GM19023 (cell line): ENCODE measurements around the gene EBI3.
"Not testable (repeated sequence)": the region's sequence is repeated elsewhere in the genome, so short reads cannot be mapped to it uniquely, and the experiment has no call there.

Experiments used
- ATAC-seq: cut with Tn5 transposase; IDR thresholded peaks from one replicate; pipeline ENCODE4 v1.9.1; 2021; ENCODE audit warnings: mild to moderate bottlenecking, moderate library complexity; ENCODE audit not compliant: unreplicated experiment

The EBI3 gene

DNA sequence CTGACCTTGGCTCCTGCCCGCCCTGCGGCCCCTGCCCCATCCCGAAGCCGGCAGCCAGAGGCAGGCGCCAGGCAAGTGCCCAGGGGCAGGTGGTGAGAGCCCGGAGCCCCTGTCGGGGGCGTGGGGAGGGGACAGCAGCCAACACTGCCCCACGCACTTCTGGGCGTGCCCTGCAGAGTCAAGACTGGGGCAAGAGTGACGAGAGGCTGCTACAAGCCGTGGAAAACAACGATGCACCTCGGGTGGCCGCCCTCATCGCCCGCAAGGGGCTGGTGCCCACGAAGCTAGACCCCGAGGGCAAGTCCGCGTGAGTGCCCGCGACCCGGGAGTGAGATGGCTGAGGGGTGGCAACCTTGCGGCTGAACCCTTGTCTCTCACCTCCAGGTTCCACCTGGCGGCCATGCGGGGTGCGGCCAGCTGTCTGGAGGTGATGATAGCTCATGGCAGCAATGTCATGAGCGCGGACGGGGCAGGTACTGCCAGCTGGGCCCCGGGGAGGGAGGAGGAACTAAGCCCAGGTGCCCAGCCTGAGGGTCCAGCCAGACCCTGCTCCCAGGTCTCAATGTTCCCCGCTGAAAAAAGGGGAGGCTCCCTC is 29.5 kb upstream of the EBI3 start:
- ATAC-seq: no peak

DNA sequence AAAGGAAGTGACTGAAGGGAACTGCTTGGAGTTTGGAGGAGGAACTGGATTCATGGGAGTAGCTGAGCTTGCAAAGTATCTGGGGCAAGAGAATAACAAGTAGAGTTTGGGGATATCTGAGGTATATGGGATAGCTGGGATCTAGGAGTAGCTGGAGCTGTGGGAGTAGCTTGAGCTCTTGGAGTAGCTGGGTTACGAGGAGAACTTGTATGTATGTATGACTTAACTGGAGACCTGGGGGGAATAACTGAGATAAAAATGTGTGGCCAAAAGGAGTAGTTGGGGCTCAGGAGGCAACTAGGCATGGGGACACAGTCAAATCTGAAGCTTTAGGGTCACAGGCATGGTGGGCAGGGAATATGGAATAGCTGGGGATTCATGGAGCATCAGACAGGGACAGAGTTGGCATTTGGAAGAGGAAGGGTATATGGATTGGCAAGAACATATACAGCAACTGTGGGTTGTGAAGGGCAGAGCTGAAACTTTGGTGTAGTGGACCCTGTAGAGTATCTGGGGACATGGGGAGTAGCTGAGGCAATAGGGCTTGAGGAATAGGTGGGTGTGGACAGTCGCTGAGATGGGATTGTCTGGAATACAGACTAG is 28.3 kb upstream of the EBI3 start:
- no peak for ATAC-seq

DNA sequence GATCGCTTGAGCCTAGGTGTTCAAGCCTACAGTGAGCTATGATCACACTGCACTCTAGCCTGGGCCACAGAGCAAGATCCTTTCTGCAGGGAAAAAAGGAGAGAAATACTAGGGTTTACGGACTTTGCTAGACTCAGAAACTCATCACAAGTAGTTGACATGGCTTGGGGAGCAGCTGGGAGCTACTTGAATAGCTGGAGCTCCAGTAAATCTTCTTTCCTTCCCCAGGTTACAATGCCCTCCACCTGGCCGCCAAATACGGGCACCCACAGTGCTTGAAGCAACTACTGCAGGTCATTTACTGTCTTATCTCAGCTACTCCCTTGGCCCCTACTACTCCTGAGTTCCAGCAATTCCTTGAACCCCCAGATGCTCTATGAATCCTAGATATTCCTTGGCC is 27.5 kb upstream of the EBI3 start:
- ATAC-seq: no peak

DNA sequence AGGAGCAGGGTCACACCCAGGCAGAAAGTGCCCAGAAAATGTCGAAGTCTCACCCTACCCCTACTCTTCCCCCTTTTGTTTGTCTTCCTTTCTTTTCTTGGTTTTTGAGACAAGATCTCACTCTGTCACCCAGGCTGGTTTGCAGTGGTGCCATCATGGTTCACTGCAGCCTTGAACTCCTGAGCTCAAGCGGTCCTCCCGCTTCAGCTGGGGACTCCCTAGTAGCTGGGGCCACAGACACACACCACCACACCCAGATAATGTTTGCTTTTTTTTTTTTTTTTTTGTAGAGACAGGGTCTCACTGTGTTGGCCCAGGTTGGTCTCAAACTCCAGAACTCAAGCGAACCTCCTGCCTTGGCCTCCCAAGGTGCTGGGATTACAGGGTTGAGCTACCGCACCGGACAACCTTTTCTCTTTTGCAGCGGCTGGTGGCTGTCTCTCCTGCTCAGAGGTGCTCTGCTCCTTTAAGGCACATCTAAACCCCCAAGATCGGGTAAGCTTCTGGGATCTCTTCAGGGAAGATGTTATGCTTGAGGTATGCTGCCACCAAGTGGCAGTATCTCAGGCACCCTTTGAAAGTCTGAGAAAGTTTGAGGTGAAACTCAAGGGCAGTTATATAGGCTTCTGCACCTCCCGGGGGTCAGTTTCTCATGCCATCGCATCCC is 22.4 kb upstream of the EBI3 start:
- no peak for ATAC-seq

DNA sequence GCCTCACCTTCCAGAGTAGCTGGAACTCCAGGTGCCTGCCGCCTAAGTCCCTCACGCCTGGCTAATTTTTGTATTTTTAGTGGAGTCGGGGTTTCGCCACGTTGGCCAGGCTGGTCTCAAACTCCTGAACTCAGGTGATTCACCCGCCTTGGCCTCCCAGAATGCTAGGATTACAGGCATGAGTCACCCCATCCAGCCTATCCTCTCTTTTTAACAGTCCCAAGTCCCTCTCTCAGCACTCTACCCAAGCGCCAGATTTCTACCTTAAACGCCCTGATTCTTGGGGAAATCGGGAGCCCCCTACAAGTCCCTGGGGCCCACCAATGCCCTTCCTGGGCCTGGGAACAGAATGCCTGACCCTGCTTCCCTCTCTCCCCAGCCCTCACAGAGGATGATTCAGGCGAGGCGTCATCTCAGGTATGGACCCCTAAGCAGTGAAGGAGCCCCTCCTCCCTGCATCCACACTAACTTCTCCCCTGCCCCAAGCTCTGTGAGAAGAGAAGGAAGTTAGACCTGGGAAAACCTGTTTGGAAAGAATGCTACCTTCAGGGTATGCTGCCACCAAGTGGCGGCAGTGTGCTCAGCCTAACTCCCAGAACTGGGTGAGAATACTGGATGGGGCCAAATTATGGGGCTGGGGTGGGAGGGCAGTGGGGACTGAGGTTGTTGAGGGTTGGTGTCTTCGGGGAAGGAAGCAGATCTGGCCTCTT is 20.8 kb upstream of the EBI3 start:
- no peak for ATAC-seq

DNA sequence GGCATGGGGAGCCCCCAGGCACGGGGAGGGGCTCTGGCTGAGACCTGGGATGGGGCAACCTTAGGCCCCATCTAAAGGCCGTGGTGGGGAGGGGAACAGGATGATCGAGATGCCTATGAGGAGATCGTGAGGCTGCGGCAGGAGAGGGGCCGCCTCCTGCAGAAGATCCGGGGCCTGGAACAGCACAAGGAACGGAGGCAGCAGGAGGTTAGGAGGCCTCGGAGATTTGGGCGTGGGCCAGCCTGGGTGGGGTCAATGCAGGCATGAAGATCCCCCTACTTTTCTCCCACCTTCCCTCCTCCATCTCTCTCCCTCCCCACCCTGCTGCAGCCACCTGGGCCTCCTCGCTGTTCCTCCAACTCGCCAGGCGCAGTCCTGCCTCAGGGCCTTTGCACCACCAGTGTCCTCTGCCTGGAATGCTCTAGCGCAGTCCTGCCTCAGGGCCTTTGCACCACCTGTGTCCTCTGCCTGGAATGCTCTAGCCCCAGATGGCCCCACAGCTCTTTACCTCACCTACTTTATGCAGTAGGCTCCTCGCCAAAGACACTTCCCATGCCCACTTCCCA is 19.1 kb upstream of the EBI3 start:
- no peak for ATAC-seq

DNA sequence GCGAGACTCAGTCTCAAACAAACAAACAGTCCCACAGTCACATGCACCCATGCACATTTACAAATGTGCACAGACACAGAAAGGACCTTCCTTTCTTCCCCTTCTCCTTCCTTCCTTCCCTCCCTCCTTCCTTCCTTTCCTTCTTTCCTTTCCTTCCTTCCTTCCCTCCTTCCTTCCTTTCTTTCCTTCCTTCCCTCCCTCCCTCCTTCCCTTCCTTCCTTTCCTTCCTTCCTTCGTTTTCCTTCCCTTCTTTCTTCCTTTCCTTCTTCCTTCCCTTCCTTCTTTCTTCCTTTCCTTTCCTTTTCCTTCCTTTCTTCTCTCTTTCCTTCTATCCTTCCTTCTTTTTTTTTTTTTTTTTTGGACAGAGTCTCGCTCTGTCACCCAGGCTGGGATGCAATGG is 16.2 kb upstream of the EBI3 start:
- ATAC-seq: no peak

DNA sequence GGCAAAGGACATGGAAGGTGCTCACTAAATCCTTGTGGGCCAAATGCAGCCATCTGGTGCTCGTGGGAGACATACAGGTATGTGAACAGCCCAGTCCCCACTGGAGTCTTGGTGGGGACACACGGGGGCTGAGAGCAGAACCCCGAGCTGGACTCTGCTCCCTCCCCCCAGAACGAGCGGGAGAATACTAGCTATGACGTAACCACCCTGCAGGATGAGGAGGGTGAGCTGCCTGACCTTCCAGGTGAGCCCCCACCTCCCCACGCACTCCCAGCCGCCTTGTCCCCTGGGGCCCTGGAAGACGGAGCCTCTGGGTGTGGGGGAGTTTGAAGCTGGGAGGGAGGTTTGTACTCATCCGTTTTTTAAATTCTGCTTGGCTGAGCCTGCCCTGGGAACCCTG is 13.5 kb upstream of the EBI3 start:
- no peak for ATAC-seq

DNA sequence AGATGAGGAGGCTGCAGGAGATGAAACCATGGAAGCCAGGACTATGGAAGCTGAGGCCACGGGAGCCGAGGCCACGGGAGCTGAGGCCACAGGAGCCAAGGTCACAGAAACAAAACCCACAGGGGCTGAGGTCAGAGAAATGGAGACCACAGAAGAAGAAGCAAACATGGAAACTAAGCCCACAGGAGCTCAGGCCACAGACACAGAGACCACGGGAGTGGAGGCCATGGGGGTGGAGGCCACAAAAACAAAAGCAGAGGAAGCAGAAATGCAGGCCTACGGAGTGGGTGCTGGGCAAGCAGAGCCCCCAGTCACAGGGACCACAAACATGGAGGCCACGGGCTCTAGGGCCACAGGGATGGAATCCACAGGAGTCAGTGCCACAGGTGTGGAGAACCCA is 12.5 kb upstream of the EBI3 start:
- ATAC-seq: no peak

DNA sequence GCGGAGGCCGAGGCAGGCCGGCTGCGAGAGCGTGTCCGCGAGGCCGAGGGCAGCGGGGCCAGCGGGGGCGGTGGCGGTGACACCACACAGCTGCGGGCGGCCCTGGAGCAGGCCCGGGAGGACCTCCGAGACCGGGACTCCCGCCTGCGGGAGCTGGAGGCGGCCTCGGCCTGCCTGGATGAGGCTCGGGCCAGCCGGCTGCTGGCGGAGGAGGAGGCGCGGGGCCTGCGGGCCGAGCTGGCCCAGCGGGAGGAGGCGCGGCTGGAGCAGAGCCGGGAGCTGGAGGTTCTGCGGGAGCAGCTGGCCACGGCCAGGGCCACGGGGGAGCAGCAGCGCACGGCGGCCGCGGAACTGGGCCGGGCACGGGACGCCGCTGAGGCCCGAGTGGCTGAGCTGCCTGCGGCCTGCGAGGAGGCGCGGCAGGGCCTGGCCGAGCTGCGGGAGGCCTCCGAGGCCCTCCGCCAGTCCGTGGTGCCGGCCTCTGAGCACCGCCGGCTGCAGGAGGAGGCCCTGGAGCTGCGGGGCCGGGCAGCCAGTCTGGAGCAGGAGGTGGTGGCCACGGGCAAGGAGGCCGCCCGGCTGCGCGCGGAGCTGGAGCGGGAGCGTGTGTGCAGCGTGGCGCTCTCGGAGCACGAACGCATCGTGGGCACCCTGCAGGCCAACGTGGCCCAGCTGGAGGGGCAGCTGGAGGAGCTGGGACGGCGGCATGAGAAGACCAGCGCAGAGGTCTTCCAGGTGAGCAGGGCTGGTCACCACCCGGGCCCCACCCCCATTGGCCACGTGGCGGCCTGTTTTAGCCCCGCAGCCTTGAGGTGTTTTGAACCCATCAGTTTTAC is 11.7 kb upstream of the EBI3 start:
- no peak for ATAC-seq

DNA sequence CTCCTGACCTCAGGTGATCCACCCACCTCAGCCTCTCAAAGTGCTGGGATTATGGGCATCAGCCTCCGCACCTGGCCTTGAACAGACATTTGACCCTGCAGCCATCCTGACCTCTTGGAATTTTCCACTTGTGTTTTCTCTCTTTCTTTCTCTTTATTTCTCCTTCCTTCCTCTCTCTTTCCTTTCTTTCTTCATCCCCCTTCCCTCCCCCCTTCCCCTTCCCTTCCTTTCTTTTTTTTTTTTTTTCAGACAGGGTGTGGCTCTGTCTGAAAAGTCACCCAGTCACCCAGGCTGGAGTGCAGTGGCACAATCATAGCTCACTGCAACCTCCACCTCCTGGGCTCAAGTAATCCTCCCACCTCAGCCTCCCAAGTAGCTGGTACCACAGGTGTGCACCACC is 10.8 kb upstream of the EBI3 start:
- not testable (repeated sequence) for ATAC-seq

DNA sequence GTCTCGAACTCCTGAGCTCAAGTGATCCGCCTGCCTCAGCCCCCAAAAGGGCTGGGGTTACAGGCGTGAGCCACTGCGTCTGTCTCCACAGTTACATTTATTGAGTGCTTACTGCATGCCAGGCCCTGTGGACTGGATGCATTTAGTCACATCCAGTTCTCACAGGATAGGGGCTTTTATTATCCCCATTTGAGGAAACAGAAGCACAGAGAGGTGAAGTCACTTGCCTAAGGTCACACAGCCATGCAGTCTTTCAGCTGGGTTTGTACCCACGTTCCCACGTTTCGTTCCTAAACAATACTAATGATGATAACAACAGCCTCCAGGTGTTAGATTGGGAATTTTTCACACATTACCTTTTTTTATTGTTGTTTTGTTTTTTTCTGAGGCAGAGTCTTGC is 9.1 kb upstream of the EBI3 start:
- no peak for ATAC-seq

DNA sequence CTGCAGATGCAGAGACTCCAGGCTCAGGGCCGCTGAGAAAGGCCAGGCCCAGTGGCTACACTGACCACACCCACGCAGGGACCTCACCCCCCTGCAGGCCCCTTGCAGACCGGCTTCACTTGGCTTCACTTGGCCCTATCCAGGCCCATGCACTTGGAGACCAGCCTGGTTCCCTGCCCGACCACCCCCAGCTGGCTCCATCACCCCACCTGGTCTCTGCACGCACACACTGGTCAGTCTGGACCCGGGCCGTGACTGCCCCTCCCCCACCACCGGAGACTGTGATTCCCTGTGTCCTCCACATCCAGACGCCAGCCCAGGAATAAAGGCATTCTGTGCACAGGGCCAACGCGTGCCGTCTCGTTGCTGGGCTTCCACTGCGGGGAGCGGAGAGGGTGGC is 4.9 kb upstream of the EBI3 start:
- no peak for ATAC-seq

DNA sequence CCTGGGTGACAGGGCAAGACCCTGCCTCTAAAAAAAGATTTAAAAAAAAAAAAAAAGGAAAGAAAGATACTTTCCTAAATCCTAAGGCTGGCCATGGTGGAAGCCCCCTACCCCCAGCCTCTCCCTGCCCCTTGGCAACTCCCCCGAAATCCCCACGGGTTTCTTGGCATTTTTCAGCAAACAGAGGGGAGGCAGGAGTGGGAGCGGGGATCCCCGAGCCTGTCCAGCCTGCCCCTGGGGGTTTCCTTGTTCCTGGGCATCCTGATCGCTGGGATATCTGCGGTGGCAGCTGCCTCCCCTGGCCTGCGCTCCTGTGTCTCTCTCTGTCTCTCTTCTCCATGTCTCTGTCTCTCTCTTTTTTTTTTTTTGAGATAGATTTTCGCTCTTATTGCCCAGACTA is 3.4 kb upstream of the EBI3 start:
- no peak for ATAC-seq

DNA sequence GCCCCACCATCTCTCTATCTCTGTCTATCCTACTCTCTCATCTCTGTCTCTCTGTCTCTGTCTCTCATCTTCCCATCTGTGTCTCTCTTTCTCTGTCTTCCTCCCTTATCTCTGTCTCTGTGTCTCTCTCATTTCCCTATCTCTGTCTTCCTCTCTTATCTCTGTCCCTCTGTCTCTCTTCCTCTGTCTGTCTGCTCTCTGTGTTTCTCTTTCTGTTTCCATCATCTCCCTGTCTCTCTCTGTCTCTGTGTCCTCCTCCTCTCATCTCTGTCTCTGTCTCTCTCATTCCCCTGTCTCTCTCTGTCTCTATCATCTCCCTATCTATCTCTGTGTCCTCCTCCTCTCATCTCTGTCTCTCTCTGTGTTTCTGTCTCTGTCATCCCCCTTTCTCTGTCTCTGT is 1.6 kb upstream of the EBI3 start:
- ATAC-seq: no peak

DNA sequence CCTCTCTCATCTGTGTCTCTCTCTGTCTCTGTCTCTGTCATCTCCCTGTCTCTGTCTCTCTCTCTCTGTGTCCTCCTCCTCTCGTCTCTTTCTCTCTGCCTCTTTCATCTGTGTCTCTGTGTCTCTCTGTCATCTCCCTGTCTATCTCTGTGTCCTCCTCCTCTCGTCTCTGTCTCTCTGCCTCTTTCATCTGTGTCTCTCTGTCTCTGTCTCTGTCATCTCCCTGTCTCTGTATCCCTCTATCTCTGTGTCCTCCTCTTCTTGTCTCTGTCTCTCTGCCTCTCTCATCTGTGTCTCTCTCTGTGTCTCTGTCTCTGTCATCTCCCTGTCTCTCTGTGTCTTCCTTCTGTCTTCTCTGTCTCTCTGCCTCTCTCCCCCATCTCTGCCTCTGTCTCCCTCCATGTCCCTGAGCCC is 551 bp upstream of the EBI3 start:
- ATAC-seq: no peak

DNA sequence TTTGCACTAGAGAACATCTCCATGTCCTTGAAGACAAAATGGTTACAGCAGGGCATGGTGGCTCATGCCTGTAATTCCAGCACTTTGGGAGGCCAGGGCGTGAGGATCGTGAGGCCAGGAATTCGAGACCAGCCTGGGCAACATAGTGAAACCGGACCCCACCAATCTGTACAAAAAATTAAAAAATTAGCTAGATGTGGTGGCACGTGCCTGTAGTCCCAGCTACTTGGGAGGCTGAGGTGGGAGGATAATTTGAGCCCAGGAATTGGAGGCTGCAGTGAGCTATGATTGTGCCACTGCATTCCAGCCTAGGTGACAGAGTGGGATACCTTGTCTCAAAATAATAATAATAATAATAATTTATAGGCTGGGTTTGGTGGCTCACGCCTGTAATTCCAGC is 914 bp downstream of the EBI3 start:
- not testable (repeated sequence) for ATAC-seq

DNA sequence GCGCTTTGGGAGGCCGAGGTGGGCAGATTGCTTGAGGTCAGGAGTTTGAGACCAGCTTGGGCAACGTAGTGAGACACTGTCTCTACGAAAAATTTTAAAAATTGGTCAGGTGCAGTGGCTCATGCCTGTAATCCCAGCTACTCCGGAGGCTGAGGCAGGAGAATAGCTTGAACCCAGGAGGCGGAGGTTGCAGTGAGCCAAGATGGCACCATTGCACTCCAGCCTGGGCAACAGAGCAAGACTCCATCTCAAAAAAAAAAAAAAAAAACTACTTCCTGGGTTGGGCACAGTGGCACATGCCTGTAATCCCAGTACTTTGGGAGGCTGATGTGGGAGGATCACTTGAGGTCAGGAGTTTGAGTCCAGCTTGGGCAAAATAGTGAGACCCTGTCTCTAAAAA is 2.2 kb downstream of the EBI3 start:
- ATAC-seq: not testable (repeated sequence)

DNA sequence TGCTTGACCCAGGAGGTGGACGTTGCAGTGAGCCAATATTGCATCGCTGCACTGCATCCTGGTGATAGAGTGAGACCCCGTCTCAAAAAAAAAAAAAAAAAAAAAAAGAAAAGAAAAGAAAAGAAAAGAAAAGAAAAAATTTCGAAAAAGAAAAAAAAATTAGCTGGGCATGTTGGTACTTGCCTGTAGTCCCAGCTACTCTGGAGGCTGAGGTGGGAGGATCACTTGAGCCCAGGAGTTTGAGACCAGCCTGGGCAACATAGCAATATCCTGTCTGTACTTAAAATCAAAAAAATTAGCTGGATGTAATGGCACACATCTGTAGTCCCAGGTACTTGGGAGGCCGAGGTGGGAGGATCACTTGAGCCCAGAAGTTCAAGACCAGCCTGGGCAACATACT is 2.8 kb downstream of the EBI3 start:
- not testable (repeated sequence) for ATAC-seq

DNA sequence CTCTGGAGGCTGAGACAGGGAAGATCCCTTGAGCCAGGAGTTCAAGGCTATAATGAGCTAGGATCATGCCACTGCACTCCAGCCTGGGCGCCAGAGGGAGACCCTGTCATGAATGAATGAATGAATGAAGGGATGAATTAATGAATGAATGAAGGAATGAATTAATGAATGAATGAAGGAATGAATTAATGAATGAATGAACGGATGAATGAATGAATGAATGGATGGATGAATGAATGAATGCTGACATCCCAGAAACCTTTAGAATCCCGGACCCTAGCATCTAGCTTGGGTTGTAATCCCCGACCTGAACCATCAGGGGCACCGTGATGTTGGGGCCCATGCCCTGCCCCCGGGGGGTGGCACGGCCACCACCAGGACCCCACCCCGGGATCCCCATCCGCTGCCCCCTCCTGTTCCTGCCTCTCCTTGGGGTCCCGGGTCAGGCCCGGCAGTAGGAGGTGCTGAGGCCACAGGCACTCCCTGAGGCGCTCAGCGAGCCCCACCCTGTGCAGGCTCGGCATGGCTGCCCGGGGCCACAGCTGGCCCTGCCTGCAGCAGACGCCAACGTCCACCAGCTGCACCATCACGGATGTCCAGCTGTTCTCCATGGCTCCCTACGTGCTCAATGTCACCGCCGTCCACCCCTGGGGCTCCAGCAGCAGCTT is 3.4 kb downstream of the EBI3 start:
- no peak for ATAC-seq
